Measurements from ENCODE around the gene ESRRG.

DNA sequence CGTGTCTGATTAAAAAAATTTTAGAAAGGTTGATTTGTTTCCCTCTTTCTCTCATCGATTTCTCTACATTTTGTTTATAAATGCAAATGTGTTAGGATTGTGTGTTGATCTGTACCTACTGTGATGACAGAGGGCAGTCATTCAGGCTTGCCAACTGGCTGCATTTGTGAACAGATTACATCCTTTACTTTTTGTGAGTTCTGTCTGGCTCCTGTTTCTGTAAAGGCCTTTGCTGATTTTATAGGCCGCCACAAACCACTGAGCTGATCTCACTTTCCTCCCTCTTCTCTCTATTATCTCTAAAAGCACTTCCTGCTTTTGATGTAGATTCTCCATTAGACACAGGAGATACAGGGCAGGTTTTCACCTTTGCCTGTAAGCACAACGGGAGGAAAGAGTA is 106.8 kb downstream of the ESRRG start:
- TF ChIP-seq, protein P1, sequence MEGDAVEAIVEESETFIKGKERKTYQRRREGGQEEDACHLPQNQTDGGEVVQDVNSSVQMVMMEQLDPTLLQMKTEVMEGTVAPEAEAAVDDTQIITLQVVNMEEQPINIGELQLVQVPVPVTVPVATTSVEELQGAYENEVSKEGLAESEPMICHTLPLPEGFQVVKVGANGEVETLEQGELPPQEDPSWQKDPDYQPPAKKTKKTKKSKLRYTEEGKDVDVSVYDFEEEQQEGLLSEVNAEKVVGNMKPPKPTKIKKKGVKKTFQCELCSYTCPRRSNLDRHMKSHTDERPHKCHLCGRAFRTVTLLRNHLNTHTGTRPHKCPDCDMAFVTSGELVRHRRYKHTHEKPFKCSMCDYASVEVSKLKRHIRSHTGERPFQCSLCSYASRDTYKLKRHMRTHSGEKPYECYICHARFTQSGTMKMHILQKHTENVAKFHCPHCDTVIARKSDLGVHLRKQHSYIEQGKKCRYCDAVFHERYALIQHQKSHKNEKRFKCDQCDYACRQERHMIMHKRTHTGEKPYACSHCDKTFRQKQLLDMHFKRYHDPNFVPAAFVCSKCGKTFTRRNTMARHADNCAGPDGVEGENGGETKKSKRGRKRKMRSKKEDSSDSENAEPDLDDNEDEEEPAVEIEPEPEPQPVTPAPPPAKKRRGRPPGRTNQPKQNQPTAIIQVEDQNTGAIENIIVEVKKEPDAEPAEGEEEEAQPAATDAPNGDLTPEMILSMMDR (IDR thresholded peaks at IDR 0.05; ENCODE audit: insufficient read depth, low read length, poor library complexity, severe bottlenecking), result no peak
- no peak for TF ChIP-seq EZH2phosphoT487 (conservative IDR thresholded peaks at IDR 0.05; ENCODE audit: low read length)
